Ishikawa (cell line): ENCODE data around the gene ADTRP.

Source experiments
- CEBPB ChIP-seq: IDR thresholded peaks from 2 replicates; pipeline ENCODE4 v1.6.1; 2012
- CREB1 ChIP-seq: IDR thresholded peaks from 2 replicates; pipeline ENCODE4 v1.6.1; 2012; ENCODE audit warnings: low read depth
- EGR1 ChIP-seq: IDR thresholded peaks from 2 replicates; pipeline ENCODE4 v1.6.1; 2012
- EP300 ChIP-seq: IDR thresholded peaks from 2 replicates; pipeline ENCODE4 v1.6.1; 2012; ENCODE audit warnings: borderline replicate concordance
- FOXM1 ChIP-seq: IDR thresholded peaks from 2 replicates; pipeline ENCODE4 v1.6.1; 2012; ENCODE audit warnings: low read depth, borderline replicate concordance
- MAX ChIP-seq: IDR thresholded peaks from 2 replicates; pipeline ENCODE4 v1.6.1; 2012
- NFIC ChIP-seq: IDR thresholded peaks from 2 replicates; pipeline ENCODE4 v1.6.1; 2012
- RAD21 ChIP-seq: IDR thresholded peaks from 2 replicates; pipeline ENCODE4 v1.6.1; 2012; ENCODE audit warnings: low read depth
- REST ChIP-seq: IDR thresholded peaks from 2 replicates; pipeline ENCODE4 v1.6.1; 2012; ENCODE audit warnings: low read depth, mild to moderate bottlenecking
- TAF1 ChIP-seq: IDR thresholded peaks from 2 replicates; pipeline ENCODE4 v1.6.1; 2012; ENCODE audit warnings: low read depth, mild to moderate bottlenecking
- TCF12 ChIP-seq: IDR thresholded peaks from 2 replicates; pipeline ENCODE4 v1.6.1; 2012; ENCODE audit warnings: low read depth
- TEAD4 ChIP-seq: IDR thresholded peaks from 2 replicates; pipeline ENCODE4 v1.6.1; 2012
- USF1 ChIP-seq: IDR thresholded peaks from 2 replicates; pipeline ENCODE4 v1.6.1; 2012
- YY1 ChIP-seq: IDR thresholded peaks from 2 replicates; pipeline ENCODE4 v1.6.1; 2012; ENCODE audit warnings: low read depth
- ZBTB7A ChIP-seq: IDR thresholded peaks from 2 replicates; pipeline ENCODE4 v1.6.1; 2012; ENCODE audit warnings: low read depth

ADTRP gene

GRCh38 chr6:11712760-11713159, 65.8 kb downstream of the ADTRP start:
- TF ChIP-seq USF1 (no peak), CEBPB (peak; percentile 56; the same call in 1 of the 2 replicates), TCF12 (no peak)

- TF ChIP-seq TEAD4 = no peak
- no peak for TF ChIP-seq TAF1
- no peak for TF ChIP-seq EGR1
- no peak for TF ChIP-seq EP300
- TF ChIP-seq FOXM1 = no peak
- no peak for TF ChIP-seq NFIC
- no peak for TF ChIP-seq ZBTB7A
- no peak for TF ChIP-seq CEBPB
- no peak for TF ChIP-seq REST
- no peak for TF ChIP-seq USF1
- no peak for TF ChIP-seq RAD21
Measured at GRCh38 chr6:11711984-11712711, 66.5 kb downstream of the ADTRP start.

- TF ChIP-seq MAX (no peak), TCF12 (no peak), TAF1 (no peak), CREB1 (no peak), YY1 (no peak), RAD21 (no peak)
Measured at GRCh38 chr6:11711003-11711983, 67.3 kb downstream of the ADTRP start.

- TF ChIP-seq REST (no peak), NFIC (no peak)
Measured at GRCh38 chr6:11710311-11710761, 68.3 kb downstream of the ADTRP start.

- no peak for TF ChIP-seq TCF12
- no peak for TF ChIP-seq USF1
- no peak for TF ChIP-seq EP300
- TF ChIP-seq MAX = no peak
- TF ChIP-seq CEBPB = no peak
- no peak for TF ChIP-seq TEAD4
- TF ChIP-seq EGR1 = no peak
- TF ChIP-seq CREB1 = no peak
- no peak for TF ChIP-seq ZBTB7A
- TF ChIP-seq REST = no peak
- no peak for TF ChIP-seq NFIC
Measured at GRCh38 chr6:11706171-11706570, 72.4 kb downstream of the ADTRP start.
